HCT116 (cell line): ENCODE measurements around the gene RPLP2. TPM values are rescaled to one million over a fixed set of nuclear protein-coding genes. Genes with fewer than 3 reads are reported as not detected.

Experiments used
- ATAC-seq: fragments of 200-7000 bp; cut with Tn5 transposase; 2 replicates; pipeline ENCODE4 v1.9.1; 2020; ENCODE audit warnings: mild to moderate bottlenecking, moderate library complexity
- BruUV-seq: library from RNA; stranded (reverse); fragments of 400-500 nt; replicated peaks from 2 replicates; lab custom pipeline; 2021; lab: Mats Ljungman, UMichigan
- CTCF ChIA-PET: fragments of 300-600 bp; sonication (Branson Sonifier 250); formaldehyde crosslinking; loops from one replicate; lab custom pipeline; 2021; ENCODE audit warnings: antibody characterized with exemption; lab: Charles Lee
- POLR2A ChIA-PET: fragments of 300-600, 350-600 bp; sonication (Branson Sonifier 250); formaldehyde crosslinking; loops from one replicate; lab custom pipeline; 2021; ENCODE audit warnings: antibody characterized with exemption; lab: Charles Lee
- RAD21 ChIA-PET, 2 experiments: fragments of 300-600 bp; sonication (Branson Sonifier 250); formaldehyde crosslinking; loops; one replicate each; lab custom pipeline; 2023; ENCODE audit warnings: low total read pairs in 2 of 2; ENCODE audit not compliant: uncharacterized antibody in 2 of 2, unreplicated experiment in 2 of 2, low non-redundant PET in 1 of 2; lab: Charles Lee
- DNase-seq: peaks from one replicate; pipeline ENCODE4 v3.0.0-alpha.2; 2010; ENCODE audit warnings: low read depth, low spot score
- H2AFZ ChIP-seq: fragments of 200-600 bp; shearing (Covaris generic), sonication (generic); 2 replicates; pipeline ENCODE4 v1.6.1; 2017; ENCODE audit warnings: low read depth, mixed run types, mixed read lengths, antibody characterized with exemption, low read length; ENCODE audit not compliant: poor library complexity, severe bottlenecking
- H3K27ac ChIP-seq: 2 replicates; pipeline ENCODE4 v1.5.1; 2012; ENCODE audit warnings: low read depth, low read length
- H3K27me3 ChIP-seq: fragments of 200-600 bp; sonication (generic); 2 replicates; pipeline ENCODE4 v1.6.1; 2016; ENCODE audit warnings: mixed run types, low read length, mixed read lengths; ENCODE audit not compliant: insufficient read depth
- H3K36me3 ChIP-seq, 2 experiments: fragments of 200-500 bp in 1 of 2; fragments of 200-600 bp in 1 of 2; sonication (Bioruptor generic) in 1 of 2; sonication (generic) in 1 of 2; 2 replicates each; pipeline versions ENCODE4 v1.5.1 to v1.6.1; 2014 to 2016; ENCODE audit warnings: low read length in 2 of 2, inconsistent platforms in 1 of 2, mixed read lengths in 1 of 2, mixed run types in 1 of 2; ENCODE audit not compliant: insufficient read depth in 2 of 2, control insufficient read depth in 1 of 2
- H3K4me1 ChIP-seq, 2 experiments: fragments of 200-600 bp in 1 of 2; sonication (generic) in 1 of 2; 2 replicates each; pipeline versions ENCODE4 v1.5.1 to v1.6.1; 2012 to 2017; ENCODE audit warnings: low read length in 2 of 2, inconsistent platforms in 1 of 2, mild to moderate bottlenecking in 1 of 2, mixed read lengths in 1 of 2, mixed run types in 1 of 2, moderate library complexity in 1 of 2; ENCODE audit not compliant: insufficient read depth in 2 of 2, control insufficient read depth in 1 of 2
- H3K4me2 ChIP-seq: fragments of 200-600 bp; sonication (generic); 2 replicates; pipeline ENCODE4 v1.6.1; 2017; ENCODE audit warnings: mixed run types, low read length, mixed read lengths
- H3K4me3 ChIP-seq, 2 experiments: fragments of 200-600 bp in 1 of 2; sonication (generic) in 1 of 2; replicated peaks in 1 of 2; 2 replicates each; pipeline ENCODE4 v1.5.1; 2011 to 2016; ENCODE audit warnings: low read length in 2 of 2, control low read depth in 1 of 2, low read depth in 1 of 2, mild to moderate bottlenecking in 1 of 2, mixed read lengths in 1 of 2, mixed run types in 1 of 2
- H3K79me2 ChIP-seq: fragments of 200-600 bp; sonication (generic); 2 replicates; pipeline ENCODE4 v1.6.1; 2017; ENCODE audit warnings: mild to moderate bottlenecking, mixed run types, low read length, moderate library complexity, mixed read lengths; ENCODE audit not compliant: insufficient read depth
- H3K9ac ChIP-seq: fragments of 200-600 bp; sonication (generic); 2 replicates; pipeline ENCODE4 v1.6.1; 2016; ENCODE audit warnings: low read length, mixed read lengths
- H3K9me2 ChIP-seq: fragments of 200-600 bp; sonication (generic), shearing (Covaris generic); 2 replicates; pipeline ENCODE4 v1.6.1; 2017; ENCODE audit warnings: mixed run types, mild to moderate bottlenecking, moderate library complexity; ENCODE audit not compliant: insufficient read depth
- H3K9me3 ChIP-seq, 2 experiments: fragments of 200-500 bp in 1 of 2; fragments of 200-600 bp in 1 of 2; sonication (Bioruptor generic) in 1 of 2; sonication (generic) in 1 of 2; 2 replicates each; pipeline ENCODE4 v1.6.1; 2014 to 2017; ENCODE audit warnings: low read length in 2 of 2, mixed read lengths in 2 of 2, inconsistent platforms in 1 of 2, low read depth in 1 of 2, mild to moderate bottlenecking in 1 of 2, mixed run types in 1 of 2, moderate library complexity in 1 of 2; ENCODE audit not compliant: control insufficient read depth in 1 of 2, insufficient read depth in 1 of 2
- H4K20me1 ChIP-seq: fragments of 200-600 bp; sonication (generic), shearing (Covaris generic); 2 replicates; pipeline ENCODE4 v1.6.1; 2017; ENCODE audit warnings: mixed run types, mild to moderate bottlenecking, moderate library complexity; ENCODE audit not compliant: insufficient read depth
- CBX3 ChIP-seq: IDR thresholded peaks from 2 replicates; pipeline ENCODE4 v1.6.1; 2012; ENCODE audit warnings: low read depth
- EGR1 ChIP-seq: IDR thresholded peaks from 2 replicates; pipeline ENCODE4 v1.6.1; 2012; ENCODE audit warnings: low read depth
- FOSL1 ChIP-seq: IDR thresholded peaks from 2 replicates; pipeline ENCODE4 v1.6.1; 2012; ENCODE audit warnings: low read depth
- POLR2AphosphoS5 ChIP-seq: IDR thresholded peaks from 2 replicates; pipeline ENCODE4 v1.6.1; 2011; ENCODE audit warnings: mild to moderate bottlenecking, low read depth, low read length, moderate library complexity
- SIN3A ChIP-seq: IDR thresholded peaks from 2 replicates; pipeline ENCODE4 v1.6.1; 2012; ENCODE audit warnings: low read depth
- SP1 ChIP-seq: IDR thresholded peaks from 2 replicates; pipeline ENCODE4 v1.6.1; 2012; ENCODE audit warnings: low read depth
- ZNF274 ChIP-seq: fragments of 200-500 bp; sonication (Bioruptor generic); IDR thresholded peaks from 2 replicates; pipeline ENCODE4 v1.6.1; 2014; ENCODE audit warnings: mild to moderate bottlenecking, low read depth, low read length, inconsistent platforms
- intact Hi-C: fragments of 100-400 bp; cut with micrococcal nuclease; formaldehyde crosslinking; loops from 2 replicates; pipeline ENCODE4 v1.10.0; 2022
- total RNA-seq: library from RNA; stranded (reverse); gene quantifications from one replicate; pipeline ENCODE4 v1.2.1, GENCODE V29; 2021; ENCODE audit not compliant: unreplicated experiment
- TF ChIP-seq, protein P1 (sequence below), 3 experiments: fragments of 200-600 bp in 1 of 3; sonication (generic) in 1 of 3; IDR thresholded peaks in 2 of 3; conservative IDR thresholded peaks in 1 of 3; 2 replicates each; pipeline ENCODE4 v1.5.1; 2012 to 2017; ENCODE audit warnings: low read depth in 2 of 3, low read length in 2 of 3, antibody characterized with exemption in 1 of 3, borderline replicate concordance in 1 of 3, control low read depth in 1 of 3, mild to moderate bottlenecking in 1 of 3, mixed read lengths in 1 of 3, mixed run types in 1 of 3, moderate library complexity in 1 of 3; ENCODE audit not compliant: insufficient read depth in 1 of 3
- TF ChIP-seq, protein P2 (sequence below): IDR thresholded peaks from 2 replicates; pipeline ENCODE4 v1.6.1; 2011; ENCODE audit warnings: mild to moderate bottlenecking, low read length, moderate library complexity; ENCODE audit not compliant: insufficient replicate concordance; ENCODE audit errors: extremely low read depth

Gene RPLP2
- total RNA-seq, 1 experiment from 2014 or later = 3,615 TPM

DNA sequence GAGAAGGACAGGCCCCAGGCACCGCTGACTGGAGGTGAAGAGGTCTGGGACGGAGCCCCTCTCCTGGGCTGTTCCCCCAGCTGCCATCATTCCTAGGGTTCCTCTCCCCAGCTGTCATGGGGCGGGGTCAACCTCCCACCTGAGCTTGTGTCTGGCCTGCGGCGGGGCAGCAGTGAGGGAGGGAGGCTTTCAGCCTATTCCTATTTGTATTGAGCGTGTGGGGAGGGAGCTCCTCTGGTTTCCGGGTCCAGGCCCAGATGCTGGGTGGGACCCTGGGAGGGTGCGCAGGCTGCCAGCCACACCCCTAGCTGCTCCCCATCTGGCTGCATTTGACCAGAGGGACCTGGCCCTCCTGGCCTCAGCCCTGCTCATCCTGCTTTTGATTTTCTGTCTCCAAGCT is 46.6 kb downstream of the RPLP2 start:
- DNase-seq (no peak), ATAC-seq (peak; percentile 52)
- POLR2A ChIA-PET = interaction anchor here (0.9 kb wide), 1 partner anchor 10 kb away, joined by 3 read pairs; no protein-coding TSS in a partner anchor
- no peak overlapping the region for H3K4me2 ChIP-seq
- intact Hi-C loops = no loop called here
- H3K79me2 ChIP-seq = no peaks in the 10 kb centered on the region
- H3K9me3 ChIP-seq = no peaks in the 10 kb centered on the region
- RAD21 ChIA-PET = no interaction called here
- no peaks in the 10 kb centered on the region for H3K36me3 ChIP-seq
- H4K20me1 ChIP-seq = no peaks in the 10 kb centered on the region
- no peak overlapping the region for H3K4me3 ChIP-seq
- BruUV-seq = no TSS peak
- no peaks in the 10 kb centered on the region for H3K27me3 ChIP-seq
- TF ChIP-seq EGR1 = no peak
- no peak for TF ChIP-seq CBX3
- TF ChIP-seq, protein P1, sequence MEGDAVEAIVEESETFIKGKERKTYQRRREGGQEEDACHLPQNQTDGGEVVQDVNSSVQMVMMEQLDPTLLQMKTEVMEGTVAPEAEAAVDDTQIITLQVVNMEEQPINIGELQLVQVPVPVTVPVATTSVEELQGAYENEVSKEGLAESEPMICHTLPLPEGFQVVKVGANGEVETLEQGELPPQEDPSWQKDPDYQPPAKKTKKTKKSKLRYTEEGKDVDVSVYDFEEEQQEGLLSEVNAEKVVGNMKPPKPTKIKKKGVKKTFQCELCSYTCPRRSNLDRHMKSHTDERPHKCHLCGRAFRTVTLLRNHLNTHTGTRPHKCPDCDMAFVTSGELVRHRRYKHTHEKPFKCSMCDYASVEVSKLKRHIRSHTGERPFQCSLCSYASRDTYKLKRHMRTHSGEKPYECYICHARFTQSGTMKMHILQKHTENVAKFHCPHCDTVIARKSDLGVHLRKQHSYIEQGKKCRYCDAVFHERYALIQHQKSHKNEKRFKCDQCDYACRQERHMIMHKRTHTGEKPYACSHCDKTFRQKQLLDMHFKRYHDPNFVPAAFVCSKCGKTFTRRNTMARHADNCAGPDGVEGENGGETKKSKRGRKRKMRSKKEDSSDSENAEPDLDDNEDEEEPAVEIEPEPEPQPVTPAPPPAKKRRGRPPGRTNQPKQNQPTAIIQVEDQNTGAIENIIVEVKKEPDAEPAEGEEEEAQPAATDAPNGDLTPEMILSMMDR (IDR thresholded peaks at IDR 0.05 in 2 of 3, conservative IDR thresholded peaks at IDR 0.05 in 1 of 3; ENCODE audit: borderline replicate concordance in 1 of 3, insufficient read depth in 1 of 3, low read depth in 2 of 3, low read length in 2 of 3) = peak in 2 of 3 experiments; percentile 25 to 27; a peak in 1 of 6 replicates
- no peak overlapping the region for H3K9ac ChIP-seq
- peaks cover 7 to 17% of the 10 kb centered on the region in 2 experiments for H3K4me1 ChIP-seq
- H2AFZ ChIP-seq = no peak overlapping the region
- no peak overlapping the region for H3K27ac ChIP-seq
- no peaks in the 10 kb centered on the region for H3K9me2 ChIP-seq
- CTCF ChIA-PET = interaction anchor here (0.9 to 1.8 kb wide), 5 partner anchors 8 to 22 kb away, joined by 3 to 8 read pairs (median 3); partner anchors contain the start of gene TSPAN4

DNA sequence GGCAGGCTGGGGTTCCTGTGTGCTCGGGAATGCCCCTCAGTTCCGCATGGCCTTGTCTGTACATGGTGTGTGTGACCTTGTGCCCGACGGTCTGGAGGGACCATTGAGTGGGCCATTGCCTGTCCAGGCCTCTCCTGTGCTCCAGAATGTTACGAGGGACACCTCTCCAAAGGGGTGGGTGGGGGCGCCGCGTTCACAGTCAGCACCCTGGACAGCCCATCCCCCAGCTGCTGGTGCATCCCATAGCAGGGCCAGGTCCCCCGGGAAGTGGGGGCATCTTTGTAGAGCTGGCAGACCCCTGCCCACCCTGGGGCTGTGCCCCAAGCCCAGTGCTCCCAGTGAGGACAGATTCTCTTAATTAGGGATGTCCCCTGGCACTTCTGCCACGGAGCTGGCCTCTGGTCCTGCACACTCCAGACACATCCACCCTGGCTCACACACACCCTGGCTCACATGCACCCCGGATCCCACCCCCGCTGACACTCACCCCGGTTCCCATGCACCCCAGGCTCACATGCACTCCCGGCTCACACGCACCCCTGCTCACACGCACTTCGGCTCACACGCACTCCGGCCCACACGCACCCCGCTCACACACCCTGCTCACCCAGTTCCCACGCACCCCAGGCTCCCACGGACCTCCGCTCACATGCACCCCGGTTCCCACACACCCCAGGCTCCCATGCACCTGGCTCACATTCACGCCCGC is 48.4 kb downstream of the RPLP2 start:
- Histone ChIP-seq H3K9me2 (no peaks in the 10 kb centered on the region), H3K36me3 (no peaks in the 10 kb centered on the region), H3K79me2 (no peaks in the 10 kb centered on the region), H3K9ac (no peak overlapping the region), H3K27me3 (no peaks in the 10 kb centered on the region), H2AFZ (no peak overlapping the region), H3K27ac (no peak overlapping the region), H3K4me3 (no peak overlapping the region), H3K4me2 (no peak overlapping the region), H3K9me3 (no peaks in the 10 kb centered on the region), H4K20me1 (no peaks in the 10 kb centered on the region), H3K4me1 (peaks cover 7 to 23% of the 10 kb centered on the region in 2 experiments)
- intact Hi-C loops = no loop called here
- no TSS peak for BruUV-seq
- TF ChIP-seq, protein P2, sequence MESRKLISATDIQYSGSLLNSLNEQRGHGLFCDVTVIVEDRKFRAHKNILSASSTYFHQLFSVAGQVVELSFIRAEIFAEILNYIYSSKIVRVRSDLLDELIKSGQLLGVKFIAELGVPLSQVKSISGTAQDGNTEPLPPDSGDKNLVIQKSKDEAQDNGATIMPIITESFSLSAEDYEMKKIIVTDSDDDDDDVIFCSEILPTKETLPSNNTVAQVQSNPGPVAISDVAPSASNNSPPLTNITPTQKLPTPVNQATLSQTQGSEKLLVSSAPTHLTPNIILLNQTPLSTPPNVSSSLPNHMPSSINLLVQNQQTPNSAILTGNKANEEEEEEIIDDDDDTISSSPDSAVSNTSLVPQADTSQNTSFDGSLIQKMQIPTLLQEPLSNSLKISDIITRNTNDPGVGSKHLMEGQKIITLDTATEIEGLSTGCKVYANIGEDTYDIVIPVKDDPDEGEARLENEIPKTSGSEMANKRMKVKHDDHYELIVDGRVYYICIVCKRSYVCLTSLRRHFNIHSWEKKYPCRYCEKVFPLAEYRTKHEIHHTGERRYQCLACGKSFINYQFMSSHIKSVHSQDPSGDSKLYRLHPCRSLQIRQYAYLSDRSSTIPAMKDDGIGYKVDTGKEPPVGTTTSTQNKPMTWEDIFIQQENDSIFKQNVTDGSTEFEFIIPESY = no peak
- TF ChIP-seq SIN3A = no peak
- TF ChIP-seq, protein P1 (IDR thresholded peaks at IDR 0.05 in 2 of 3, conservative IDR thresholded peaks at IDR 0.05 in 1 of 3; ENCODE audit: borderline replicate concordance in 1 of 3, insufficient read depth in 1 of 3, low read depth in 2 of 3, low read length in 2 of 3) = no peak
- TF ChIP-seq SP1 = no peak
- no peak for TF ChIP-seq ZNF274
- TF ChIP-seq FOSL1 = no peak
- TF ChIP-seq POLR2AphosphoS5 = no peak
- POLR2A ChIA-PET = no interaction called here
- RAD21 ChIA-PET = no interaction called here
- DNase-seq = no peak
- ATAC-seq = no peak
- CTCF ChIA-PET = no interaction called here
